Activated CD8-positive, alpha-beta memory T cell treated with anti-CD3 and anti-CD28 coated beads, Interleukin-2, amount 50 U/mL, for 4 hours (primary cell): ENCODE measurements around the gene MARCKSL1.
"Not testable (repeated sequence)": the region's sequence is repeated elsewhere in the genome, so short reads cannot be mapped to it uniquely, and the experiment has no call there.

Source experiments
- DNase-seq: peaks from one replicate; pipeline ENCODE4 v3.0.0-alpha.2; 2020

Gene MARCKSL1

GRCh38 chr1:32284777-32285176, 51.3 kb downstream of the MARCKSL1 start:
- not testable (repeated sequence) for DNase-seq
